OCI-M1 (cell line): ENCODE results near the gene KIR3DL1.
"Not testable (repeated sequence)": the region's sequence is repeated elsewhere in the genome, so short reads cannot be mapped to it uniquely, and the experiment has no call there.

Source experiments
- DNase-seq: peaks from one replicate; lab custom pipeline; 2025; lab: John Stamatoyannopoulos, UW

The KIR3DL1 gene

DNA sequence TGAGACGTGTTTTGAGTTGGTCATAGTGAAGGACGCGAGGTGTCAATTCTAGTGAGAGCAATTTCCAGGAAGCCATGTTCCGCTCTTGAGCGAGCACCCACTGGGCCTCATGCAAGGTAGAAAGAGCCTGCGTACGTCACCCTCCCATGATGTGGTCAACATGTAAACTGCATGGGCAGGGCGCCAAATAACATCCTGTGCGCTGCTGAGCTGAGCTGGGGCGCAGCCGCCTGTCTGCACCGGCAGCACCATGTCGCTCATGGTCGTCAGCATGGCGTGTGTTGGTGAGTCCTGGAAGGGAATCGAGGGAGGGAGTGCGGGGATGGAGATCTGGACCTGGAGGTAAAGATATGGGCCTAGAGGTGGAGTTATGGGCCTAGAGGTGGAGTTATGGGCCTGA, at the start of gene KIR3DL1:
KIR3DL1 (plus strand) TSS at position 218 of the 400 bp plus-strand sequence.
- DNase-seq, result not testable (repeated sequence)

DNA sequence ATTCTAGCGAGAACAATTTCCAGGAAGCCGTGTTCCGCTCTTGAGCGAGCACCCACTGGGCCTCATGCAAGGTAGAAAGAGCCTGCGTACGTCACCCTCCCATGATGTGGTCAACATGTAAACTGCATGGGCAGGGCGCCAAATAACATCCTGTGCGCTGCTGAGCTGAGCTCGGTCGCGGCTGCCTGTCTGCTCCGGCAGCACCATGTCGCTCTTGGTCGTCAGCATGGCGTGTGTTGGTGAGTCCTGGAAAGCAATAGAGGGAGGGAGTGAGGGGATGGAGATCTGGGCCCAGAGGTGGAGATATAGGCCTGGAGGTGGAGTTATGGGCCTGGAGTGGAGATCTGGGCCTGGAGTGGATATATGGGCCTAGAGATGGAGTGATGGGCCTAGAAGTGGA, 46.6 kb upstream of the KIR3DL1 start, which contains the start of gene KIR2DL1:
KIR2DL1 (plus strand) TSS at position 148 of the 400 bp plus-strand sequence; CDS start at position 206, 58 bp downstream.
- not testable (repeated sequence) for DNase-seq

DNA sequence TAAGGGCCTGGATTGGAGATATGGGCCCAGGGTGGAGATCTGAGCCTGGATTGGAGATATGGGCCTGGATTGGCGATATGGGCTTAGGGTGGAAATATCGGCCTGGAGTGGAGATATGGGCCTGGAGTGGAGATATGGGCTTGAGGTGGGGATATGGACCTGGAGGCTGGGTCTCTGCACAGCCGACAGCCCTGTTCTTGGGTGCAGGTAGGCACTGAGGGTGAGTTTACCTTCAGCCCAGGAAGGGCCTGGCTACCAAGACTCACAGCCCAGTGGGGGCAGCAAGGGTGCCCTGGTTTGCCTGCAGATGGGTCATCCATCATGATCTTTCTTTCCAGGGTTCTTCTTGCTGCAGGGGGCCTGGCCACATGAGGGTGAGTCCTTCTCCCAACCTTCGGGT, 45.8 kb upstream of the KIR3DL1 start:
- not testable (repeated sequence) for DNase-seq

DNA sequence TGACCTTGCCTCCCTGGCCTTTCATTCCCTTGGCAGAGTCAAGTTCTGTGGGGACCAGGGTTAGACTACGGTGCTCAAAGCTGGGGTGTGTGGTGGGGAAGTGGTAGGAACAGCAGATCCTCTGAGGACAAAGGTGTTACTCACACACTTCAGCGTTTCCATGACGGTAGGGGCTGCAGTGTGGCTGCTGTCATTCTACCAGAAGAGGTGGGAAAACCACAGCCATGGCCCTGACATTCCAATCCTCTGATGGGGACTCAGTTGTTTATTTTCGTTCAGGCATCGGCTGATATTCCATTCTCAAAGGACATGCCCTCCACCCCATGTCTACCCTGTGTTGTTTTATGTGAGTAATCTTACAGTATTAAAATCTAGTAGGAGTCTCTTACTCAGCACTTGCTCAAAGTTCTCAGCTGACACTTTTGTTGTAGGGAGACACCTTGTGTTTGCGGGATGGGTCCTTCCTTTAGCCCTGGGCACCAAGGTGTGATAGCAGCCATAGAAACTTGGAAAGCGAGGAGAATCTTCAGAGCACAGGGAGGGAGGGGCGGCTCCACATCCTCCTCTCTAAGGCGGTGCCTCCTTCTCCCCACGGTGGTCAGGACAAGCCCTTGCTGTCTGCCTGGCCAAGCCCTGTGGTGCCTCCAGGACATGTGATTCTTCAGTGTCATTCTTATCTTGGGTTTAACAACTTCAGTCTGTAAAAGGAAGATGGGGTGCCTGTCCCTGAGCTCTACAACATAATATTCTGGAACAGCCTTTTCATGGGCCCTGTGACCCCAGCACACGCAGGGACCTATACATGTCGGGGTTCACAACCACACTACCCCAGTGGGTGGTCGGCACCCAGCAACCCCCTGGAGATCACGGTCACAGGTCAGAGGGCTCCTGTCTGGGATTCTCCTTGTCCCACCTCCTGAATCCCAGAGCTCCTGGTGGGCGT, 45.0 kb upstream of the KIR3DL1 start:
- DNase-seq, result not testable (repeated sequence)

DNA sequence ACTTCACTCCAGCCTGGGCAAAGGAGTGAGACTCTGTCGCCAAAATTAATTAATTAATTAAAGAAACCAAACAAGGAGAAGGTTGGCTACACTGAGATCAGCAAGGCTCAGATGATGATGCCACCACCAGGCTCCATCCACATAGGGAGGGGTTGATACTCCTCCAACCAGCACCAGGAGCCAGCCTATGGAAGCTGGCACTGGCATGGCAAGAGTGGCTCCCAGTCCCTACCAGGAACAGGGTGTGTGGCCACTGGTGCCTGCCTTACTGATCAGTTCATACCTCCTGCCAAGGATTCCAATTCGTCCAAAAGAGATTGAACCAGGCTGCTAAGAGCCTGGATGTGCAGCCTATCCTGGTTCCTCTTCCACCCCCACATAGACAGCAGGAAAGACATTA, 43.6 kb upstream of the KIR3DL1 start:
- not testable (repeated sequence) for DNase-seq

DNA sequence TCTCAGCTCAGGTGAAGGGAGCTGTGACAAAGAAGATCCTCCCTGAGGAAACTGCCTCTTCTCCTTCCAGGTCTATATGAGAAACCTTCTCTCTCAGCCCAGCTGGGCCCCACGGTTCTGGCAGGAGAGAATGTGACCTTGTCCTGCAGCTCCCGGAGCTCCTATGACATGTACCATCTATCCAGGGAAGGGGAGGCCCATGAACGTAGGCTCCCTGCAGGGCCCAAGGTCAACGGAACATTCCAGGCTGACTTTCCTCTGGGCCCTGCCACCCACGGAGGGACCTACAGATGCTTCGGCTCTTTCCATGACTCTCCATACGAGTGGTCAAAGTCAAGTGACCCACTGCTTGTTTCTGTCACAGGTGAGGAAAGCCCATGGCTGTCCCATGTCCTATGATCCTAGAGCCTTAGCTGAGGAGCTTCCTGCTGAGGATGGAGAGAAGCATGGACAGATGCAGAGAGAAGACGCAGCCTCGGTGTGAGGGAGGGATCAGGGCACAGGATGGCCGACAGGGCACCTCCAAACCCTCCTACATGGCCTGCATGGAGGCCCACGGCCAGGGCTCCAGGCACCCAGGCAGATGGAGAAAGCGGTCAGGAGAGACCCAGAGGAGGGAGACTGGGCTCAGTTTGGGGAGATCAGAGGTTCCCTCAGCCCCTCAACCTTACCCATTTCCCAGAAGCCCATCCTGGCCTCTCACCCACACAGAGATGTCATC, 41.0 kb upstream of the KIR3DL1 start:
- DNase-seq, result not testable (repeated sequence)

DNA sequence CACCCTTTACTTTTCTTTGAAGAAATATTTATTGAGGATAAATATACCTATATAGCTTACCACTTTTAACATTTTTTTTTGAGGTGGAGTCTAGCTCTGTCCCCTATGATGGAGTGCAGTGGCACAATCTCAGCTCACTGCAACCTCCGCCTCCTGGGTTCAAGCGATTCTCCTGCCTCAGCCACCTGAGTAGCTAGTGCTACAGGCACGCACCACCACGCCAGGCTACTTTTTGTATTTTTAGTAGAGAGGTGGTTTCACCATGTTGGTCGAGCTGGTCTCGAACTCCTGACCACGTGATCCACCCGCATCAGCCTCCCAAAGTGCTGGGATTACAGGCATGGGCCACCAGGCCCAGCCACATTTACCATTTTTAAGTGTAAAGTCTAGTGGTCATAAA, 40.4 kb upstream of the KIR3DL1 start:
- DNase-seq, result not testable (repeated sequence)

DNA sequence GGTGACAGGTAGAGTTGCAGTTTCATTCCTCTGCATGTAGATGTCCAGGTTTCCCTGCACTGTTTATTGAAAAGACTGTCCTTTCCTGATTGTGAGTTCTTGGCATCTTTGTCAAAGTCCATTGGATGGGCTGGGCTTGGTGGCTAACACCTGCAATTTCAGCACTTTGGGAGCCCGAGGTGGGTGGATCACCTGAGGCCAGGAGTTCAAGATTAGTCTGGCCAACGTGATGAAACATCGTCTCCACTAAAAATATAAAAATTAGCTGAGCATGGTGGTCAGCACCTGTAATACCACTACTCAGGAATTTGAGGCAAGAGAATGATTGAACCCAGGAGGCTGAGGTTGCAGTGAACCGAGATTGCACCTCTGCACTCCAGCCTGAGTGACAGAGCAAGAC, 38.4 kb upstream of the KIR3DL1 start:
- not testable (repeated sequence) for DNase-seq

DNA sequence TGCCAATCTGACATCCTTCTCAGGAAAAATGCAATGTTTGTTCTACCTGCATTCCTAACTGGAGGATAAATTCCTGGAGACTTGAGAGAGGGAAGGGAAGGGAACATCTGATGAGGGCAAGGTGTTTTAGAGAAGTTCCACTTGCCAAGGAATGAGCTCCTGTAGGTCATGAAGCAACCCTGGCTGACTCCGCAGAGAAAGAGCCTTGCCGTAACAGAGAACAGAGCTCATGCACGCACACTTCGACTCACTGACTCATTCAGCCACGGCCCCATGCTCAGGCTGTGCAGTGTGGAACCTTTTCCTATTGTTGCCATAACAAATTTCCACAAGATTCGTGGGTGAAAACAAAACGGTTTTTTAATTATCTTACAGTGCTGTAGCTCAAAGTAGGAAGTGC, 37.4 kb upstream of the KIR3DL1 start:
- not testable (repeated sequence) for DNase-seq

DNA sequence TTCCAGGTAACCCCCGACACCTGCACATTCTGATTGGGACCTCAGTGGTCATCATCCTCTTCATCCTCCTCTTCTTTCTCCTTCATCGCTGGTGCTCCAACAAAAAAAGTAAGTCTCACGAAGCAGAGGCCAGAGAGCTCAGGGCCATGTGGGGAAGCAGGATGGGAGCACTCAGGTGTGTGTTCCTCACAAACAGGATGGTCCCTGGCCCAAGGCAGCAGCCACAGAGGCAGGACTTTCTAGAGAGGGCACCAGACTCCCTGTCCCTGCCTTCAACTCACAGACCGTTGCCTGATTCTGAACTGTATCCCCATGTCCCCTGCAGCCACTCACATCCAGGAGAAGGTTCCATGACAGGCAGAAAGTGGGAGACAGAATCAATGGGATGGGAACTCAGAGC, 33.4 kb upstream of the KIR3DL1 start:
- not testable (repeated sequence) for DNase-seq

DNA sequence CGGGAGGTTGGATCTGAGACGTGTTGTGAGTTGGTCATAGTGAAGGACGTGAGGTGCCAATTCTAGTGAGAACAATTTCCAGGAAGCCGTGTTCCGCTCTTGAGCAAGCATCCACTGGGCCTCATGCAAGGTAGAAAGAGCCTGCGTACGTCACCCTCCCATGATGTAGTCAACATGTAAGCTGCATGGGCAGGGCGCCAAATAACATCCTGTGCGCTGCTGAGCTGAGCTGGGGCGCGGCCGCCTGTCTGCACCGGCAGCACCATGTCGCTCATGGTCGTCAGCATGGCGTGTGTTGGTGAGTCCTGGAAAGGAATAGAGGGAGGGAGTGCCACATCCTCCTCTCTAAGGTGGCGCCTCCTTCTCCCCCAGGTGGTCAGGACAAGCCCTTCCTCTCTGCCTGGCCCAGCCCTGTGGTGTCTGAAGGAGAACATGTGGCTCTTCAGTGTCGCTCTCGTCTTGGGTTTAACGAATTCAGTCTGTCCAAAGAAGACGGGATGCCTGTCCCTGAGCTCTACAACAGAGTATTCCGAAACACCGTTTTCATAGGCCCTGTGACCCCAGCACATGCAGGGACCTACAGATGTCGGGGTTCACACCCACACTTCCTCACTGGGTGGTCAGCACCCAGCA, 30.1 kb upstream of the KIR3DL1 start:
- DNase-seq, result not testable (repeated sequence)

DNA sequence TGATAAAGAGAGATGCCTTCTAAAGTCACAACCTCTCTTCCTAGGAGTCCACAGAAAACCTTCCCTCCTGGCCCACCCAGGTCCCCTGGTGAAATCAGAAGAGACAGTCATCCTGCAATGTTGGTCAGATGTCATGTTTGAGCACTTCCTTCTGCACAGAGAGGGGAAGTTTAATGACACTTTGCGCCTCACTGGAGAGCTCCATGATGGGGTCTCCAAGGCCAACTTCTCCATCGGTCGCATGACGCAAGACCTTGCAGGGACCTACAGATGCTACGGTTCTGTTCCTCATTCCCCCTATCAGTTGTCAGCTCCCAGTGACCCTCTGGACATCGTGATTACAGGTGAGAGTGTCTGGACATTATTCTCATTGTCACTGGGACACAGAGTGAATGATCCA, 28.1 kb upstream of the KIR3DL1 start:
- not testable (repeated sequence) for DNase-seq

DNA sequence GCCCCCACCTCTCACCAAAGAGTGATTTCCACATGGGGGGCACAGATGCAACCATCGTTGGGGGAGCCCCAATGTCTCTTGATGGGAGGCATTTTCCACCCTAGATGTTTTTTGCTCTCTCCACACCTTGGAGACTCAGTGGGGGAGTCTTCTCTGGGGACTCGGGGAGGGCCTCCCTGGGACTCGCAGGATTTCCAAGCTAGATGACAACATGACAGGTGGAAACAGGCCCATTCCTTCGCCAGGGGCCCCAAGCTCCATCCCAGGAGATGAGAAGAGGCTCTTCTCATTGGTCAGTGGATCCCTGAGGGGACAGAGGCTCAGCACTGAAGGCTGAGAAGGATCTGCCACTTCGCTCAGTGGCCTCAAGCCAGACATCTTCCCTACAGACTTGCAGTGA, 25.6 kb upstream of the KIR3DL1 start:
- DNase-seq, result no peak

DNA sequence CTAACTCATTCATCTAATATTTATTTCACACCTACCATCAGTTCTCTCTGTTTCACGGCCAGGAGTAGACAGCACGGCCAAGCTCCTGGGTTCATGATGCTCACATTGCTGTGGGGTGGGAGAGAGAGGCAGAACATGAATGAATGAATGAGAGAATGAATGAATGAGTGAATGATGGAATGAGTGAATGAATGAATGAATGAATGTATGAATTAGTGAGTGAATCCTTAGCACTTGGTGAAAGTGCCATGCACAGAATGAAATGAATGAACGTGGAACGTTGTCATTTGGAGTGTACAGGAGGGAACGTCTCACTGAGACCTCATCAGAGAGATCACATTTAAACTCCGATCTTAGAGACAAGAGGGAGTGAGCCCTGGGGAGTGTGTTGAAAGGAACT, 24.8 kb upstream of the KIR3DL1 start:
- no peak for DNase-seq

DNA sequence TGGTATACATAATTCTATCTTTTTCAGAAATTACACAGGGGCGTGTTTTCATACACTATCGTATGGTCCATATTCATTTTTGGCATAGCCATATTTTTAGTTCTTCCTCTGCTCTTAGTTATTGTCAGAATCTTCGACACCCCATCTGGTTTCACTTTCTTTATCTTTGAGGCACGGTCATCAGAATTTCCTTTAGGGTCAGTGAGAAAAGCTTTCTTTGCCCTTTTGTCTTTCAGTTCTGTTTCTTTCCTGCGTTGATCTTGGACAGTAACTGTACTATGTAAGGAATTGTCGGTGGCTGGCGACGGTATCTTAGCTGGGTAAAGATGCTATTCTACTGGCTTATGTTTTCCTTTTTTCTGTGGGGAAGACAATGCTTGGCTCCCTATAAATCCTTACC, 23.5 kb upstream of the KIR3DL1 start:
- DNase-seq, result peak; percentile 86

DNA sequence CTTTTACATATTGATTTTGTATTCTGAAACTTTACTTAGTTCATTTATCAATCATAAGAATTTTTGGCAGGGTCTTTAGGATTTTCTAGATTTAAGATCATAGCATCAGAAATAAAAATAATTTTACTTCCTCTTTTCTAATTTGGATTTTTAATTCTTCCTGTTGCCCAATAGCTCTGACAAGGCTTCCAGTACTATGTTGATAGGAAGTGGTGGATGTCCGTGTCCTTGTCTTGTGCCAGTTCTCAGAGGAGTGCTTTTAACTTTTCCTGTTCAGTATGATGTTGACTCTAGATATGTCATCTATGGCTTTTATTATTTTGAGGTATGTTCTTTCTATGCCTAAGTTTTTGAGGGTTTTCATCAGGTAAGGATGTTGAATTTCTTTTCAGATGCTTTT, 20.5 kb upstream of the KIR3DL1 start:
- no peak for DNase-seq

DNA sequence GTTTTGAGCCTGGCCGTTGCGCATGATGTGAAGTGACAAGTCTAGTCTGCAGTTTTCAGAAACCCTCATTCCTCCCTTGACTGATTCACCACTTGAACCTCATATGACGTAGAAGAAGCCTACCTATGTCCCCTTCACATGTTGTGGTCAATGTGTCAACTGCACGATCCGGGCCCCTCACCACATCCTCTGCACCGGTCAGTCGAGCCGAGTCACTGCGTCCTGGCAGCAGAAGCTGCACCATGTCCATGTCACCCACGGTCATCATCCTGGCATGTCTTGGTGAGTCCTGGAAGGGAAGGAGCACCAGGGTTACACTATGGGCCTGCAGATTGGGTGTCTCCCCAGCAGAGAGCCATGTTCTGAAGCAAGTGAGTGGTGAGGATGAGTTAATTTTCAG, 12.9 kb upstream of the KIR3DL1 start, which contains the start of gene KIR2DL4:
KIR2DL4 (plus strand) TSS at position 201 of the 400 bp plus-strand sequence; CDS start at position 243, 42 bp downstream.
- no peak for DNase-seq

DNA sequence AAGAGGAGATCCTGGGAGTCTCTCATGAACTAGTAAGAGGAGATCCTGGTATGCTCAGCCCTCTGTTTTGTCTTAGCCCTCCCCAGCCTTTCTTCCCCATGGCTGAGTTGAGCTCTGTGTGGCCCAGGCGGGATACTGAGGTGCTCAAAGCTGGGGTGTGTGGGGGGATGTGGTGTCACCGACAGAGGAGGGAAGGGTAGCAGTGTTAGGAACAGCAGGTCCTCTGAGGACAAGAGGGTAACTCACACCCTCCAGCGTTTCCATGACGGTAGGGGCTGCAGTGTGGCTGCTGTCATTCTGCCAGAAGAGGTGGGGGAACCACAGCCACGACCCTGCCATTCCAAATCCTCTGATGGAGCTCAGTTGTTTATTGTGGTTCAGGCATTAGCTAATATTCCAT, 12.2 kb upstream of the KIR3DL1 start:
- DNase-seq, result no peak

DNA sequence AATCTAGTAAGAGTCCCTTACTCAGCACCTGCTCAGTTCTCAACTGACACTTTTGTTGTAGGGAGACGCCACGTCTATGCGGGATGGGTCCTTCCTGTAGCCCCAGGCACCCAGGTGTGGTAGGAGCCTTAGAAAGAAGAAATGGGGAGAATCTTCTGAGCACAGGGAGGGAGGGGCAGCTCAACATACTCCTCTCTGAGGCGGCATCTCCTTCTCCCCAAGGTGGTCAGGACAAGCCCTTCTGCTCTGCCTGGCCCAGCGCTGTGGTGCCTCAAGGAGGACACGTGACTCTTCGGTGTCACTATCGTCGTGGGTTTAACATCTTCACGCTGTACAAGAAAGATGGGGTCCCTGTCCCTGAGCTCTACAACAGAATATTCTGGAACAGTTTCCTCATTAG, 11.7 kb upstream of the KIR3DL1 start:
- DNase-seq, result no peak

DNA sequence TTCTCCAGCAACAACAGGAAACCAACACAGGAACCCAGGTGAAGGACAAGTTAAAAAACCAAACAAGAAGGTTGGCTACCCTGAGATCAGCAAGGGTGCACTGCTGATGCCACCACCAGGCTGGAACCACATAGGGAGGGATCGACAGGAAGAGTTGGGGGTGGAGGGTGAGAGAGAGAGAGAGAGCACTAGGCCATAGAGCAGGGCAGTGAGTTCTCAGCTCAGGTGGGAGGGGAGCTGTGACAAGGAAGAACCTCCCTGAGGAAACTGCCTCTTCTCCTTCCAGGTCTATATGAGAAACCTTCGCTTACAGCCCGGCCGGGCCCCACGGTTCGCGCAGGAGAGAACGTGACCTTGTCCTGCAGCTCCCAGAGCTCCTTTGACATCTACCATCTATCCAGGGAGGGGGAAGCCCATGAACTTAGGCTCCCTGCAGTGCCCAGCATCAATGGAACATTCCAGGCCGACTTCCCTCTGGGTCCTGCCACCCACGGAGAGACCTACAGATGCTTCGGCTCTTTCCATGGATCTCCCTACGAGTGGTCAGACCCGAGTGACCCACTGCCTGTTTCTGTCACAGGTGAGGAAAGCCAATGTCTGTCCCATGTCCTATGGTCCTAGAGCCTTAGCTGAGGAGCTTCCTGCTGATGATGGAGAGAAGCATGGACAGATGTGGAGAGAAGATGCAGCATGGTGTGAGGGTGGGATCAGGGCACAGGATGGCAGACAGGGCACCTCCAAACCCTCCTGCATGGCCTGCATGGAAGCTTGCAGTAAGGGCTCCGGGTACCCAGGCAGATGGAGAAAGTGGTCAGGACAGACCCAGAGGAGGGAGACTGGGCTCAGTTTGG, 10.4 kb upstream of the KIR3DL1 start:
- DNase-seq, result no peak

DNA sequence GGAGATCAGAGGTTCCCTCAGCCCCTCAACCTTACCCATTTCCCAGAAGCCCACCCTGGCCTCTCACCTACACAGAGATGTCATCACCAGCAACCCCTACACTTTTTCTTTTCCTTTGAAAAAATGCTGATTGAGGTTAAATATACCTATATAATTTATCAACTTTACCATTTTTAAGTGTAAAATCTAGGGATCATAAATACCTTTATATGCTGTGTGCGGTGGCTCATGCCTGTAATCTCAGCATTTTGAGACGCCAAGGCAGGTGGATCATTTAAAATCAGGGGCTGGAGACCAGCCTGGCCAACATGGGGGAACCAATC, 9.8 kb upstream of the KIR3DL1 start:
- DNase-seq, result no peak
